ENCODE measurements around the gene SOX6. TPM values are rescaled to one million over a fixed set of nuclear protein-coding genes. Genes with fewer than 3 reads are reported as not detected.

Gene SOX6
- total RNA-seq, 6 experiments from 2014 or later = 3.3 to 16.1 (median 7.8) TPM

DNA sequence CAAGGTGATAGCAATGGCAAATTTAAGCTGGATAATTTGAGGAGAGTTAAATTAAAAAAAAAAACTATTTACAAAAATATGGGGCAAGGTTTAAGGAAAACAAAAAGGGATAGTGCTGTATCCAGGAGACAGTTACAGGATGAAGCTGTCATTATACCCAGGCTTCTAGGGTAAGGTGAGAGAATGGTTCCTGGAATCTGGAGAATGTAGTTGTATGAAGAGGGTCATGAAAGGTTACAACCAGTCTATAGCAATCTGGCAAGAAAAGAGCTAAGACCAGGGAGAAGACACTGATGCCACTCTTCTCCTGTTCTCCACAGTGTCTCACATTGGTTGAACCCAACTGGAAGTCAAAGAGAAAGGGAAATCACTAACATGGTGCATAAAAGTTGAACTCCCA, 144.9 kb downstream of the SOX6 start:
- Histone ChIP-seq H3K27me3 (no peaks in the 10 kb centered on the region), H3K27ac (no peak overlapping the region), H3K9me3 (no peaks in the 10 kb centered on the region), H3K4me3 (no peak overlapping the region), H3K36me3 (no peaks in the 10 kb centered on the region), H3K4me1 (no peaks in the 10 kb centered on the region)
- intact Hi-C loops (cut with DNase I) = no loop called here
- no peak for DNase-seq
- no peak for ATAC-seq
- TF ChIP-seq, protein P1, sequence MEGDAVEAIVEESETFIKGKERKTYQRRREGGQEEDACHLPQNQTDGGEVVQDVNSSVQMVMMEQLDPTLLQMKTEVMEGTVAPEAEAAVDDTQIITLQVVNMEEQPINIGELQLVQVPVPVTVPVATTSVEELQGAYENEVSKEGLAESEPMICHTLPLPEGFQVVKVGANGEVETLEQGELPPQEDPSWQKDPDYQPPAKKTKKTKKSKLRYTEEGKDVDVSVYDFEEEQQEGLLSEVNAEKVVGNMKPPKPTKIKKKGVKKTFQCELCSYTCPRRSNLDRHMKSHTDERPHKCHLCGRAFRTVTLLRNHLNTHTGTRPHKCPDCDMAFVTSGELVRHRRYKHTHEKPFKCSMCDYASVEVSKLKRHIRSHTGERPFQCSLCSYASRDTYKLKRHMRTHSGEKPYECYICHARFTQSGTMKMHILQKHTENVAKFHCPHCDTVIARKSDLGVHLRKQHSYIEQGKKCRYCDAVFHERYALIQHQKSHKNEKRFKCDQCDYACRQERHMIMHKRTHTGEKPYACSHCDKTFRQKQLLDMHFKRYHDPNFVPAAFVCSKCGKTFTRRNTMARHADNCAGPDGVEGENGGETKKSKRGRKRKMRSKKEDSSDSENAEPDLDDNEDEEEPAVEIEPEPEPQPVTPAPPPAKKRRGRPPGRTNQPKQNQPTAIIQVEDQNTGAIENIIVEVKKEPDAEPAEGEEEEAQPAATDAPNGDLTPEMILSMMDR (IDR thresholded peaks at IDR 0.05) = no peak
- no peak for TF ChIP-seq POLR2A (IDR thresholded peaks at IDR 0.05)

DNA sequence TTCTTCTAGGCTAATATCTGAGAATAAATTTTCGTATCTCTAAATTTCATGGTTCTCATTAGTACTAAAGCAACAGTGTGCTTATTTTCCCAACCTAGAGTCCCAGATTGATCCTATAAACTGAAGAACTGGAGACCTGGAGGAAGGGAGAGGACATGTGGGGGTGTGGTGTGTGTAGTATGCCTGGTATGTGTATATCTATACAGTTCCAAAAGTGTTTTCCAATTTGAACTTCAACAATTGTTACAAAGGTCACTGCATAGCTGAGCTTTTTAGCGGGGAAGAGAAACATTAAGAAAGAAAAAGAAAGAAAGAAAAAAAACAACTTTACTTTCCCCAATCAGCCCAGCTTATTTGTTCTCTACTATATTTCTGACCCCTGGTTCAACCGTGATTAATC, 152.1 kb downstream of the SOX6 start:
- H3K4me3 ChIP-seq = no peak overlapping the region
- no peak for TF ChIP-seq POLR2A (IDR thresholded peaks at IDR 0.05)
- TF ChIP-seq, protein P1 (IDR thresholded peaks at IDR 0.05) = no peak
- DNase-seq = no peak
- H3K36me3 ChIP-seq = no peaks in the 10 kb centered on the region
- H3K27me3 ChIP-seq = no peaks in the 10 kb centered on the region
- no peaks in the 10 kb centered on the region for H3K4me1 ChIP-seq
- no peaks in the 10 kb centered on the region for H3K9me3 ChIP-seq
- intact Hi-C loops (cut with DNase I) = no loop called here
- 60% methylated on average over 3 of the region's 3 CpGs for WGBS (ENCODE audit: insufficient coverage, low coverage, low lambda C conversion rate, missing lambda C conversion rate)
- no peak for ATAC-seq
- no peak overlapping the region for H3K27ac ChIP-seq

DNA sequence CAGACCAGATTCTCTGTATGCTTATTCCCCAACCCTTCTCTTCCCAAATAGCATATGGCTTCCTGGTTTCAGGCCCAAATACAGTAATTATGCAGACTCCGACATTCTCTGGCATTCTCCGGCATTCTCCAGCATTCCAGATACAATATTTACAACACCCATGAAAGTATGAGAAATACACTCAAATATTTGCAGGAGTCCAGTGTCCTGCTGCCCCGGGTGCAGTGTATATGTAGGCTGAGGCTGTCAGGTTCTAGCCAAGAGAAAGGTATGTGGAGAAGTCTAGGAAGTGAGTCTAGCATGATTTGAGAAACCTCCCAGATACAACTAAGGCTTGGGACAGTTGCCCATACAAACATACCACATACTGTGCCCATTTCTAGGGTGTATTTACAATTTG, 160.7 kb downstream of the SOX6 start:
- DNase-seq = no peak
- ATAC-seq = no peak
- Histone ChIP-seq H3K9me3 (no peaks in the 10 kb centered on the region), H3K36me3 (no peaks in the 10 kb centered on the region), H3K27ac (no peak overlapping the region), H3K27me3 (no peaks in the 10 kb centered on the region), H3K4me3 (no peak overlapping the region), H3K4me1 (no peaks in the 10 kb centered on the region)
- intact Hi-C loops (cut with DNase I) = loop anchor here in 1 of 2 donors (10.0 kb wide), 1 partner anchor 409 kb away; no protein-coding TSS in a partner anchor
- 60% methylated on average over 3 of the region's 3 CpGs for WGBS (ENCODE audit: insufficient coverage, low coverage, low lambda C conversion rate, missing lambda C conversion rate)
- TF ChIP-seq POLR2A (IDR thresholded peaks at IDR 0.05) = no peak
- TF ChIP-seq, protein P1 (IDR thresholded peaks at IDR 0.05) = no peak

DNA sequence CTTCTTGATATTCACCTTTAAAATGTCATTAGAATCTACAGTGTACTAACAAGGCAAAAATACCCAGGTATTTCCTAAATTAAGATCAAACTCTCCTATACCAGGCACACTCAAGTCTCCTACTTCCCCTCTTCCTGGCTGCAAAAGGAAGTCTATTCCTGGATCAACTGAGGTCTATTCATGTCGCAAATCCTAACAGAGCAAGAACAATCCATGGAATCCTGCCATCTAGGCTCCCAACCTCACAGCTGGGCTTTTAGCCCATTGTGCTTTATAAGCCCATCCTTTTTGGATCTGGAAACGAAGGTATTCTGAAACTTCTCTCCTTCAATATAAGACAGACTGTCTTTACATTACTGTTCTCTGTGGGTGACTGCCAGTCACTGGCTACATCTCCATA, 161.8 kb downstream of the SOX6 start:
- intact Hi-C loops (cut with DNase I) = loop anchor here in 1 of 2 donors (10.0 kb wide), 1 partner anchor 410 kb away; no protein-coding TSS in a partner anchor
- Histone ChIP-seq H3K4me3 (no peak overlapping the region), H3K9me3 (no peaks in the 10 kb centered on the region), H3K27ac (no peak overlapping the region), H3K4me1 (no peaks in the 10 kb centered on the region), H3K27me3 (no peaks in the 10 kb centered on the region), H3K36me3 (no peaks in the 10 kb centered on the region)
- TF ChIP-seq, protein P1 (IDR thresholded peaks at IDR 0.05) = no peak
- no peak for TF ChIP-seq POLR2A (IDR thresholded peaks at IDR 0.05)
- DNase-seq (no peak), ATAC-seq (no peak)
- 62% methylated on average over 2 of the region's 2 CpGs for WGBS (ENCODE audit: insufficient coverage, low coverage, low lambda C conversion rate, missing lambda C conversion rate)

DNA sequence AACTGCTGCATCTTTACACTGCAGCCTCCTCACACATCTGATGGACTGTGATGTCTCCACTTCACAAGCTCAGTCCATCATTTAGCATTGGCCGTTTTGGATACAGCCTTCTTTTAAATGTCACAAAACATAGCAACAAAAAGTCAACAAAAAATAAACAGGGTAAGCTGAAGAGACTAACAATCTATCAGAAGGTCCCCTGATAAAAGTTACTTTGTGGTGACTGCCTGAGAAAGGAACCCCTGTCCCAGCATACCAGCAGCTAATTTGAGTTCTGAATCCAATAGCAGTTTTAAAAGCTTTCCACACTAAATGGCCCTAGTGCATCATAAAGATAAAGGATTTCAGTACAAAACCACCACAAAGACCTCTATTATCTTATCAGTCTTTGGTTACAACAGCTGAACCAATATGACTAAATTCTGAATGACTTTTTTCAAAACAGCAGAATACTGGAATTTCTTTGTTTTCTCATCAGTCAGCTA, 162.4 kb downstream of the SOX6 start:
- WGBS (ENCODE audit: insufficient coverage, low coverage, low lambda C conversion rate, missing lambda C conversion rate) = 31% methylated on average over 1 of the region's 1 CpG
- TF ChIP-seq, protein P1 (IDR thresholded peaks at IDR 0.05) = no peak
- TF ChIP-seq POLR2A (IDR thresholded peaks at IDR 0.05) = no peak

More for the DNA sequence above, 162.4 kb downstream of the SOX6 start:
- intact Hi-C loops (cut with DNase I) = loop anchor here in 1 of 2 donors (10.0 kb wide), 1 partner anchor 411 kb away; no protein-coding TSS in a partner anchor
- Histone ChIP-seq H3K4me1 (no peaks in the 10 kb centered on the region), H3K27ac (no peak overlapping the region), H3K36me3 (no peaks in the 10 kb centered on the region), H3K27me3 (no peaks in the 10 kb centered on the region), H3K4me3 (no peak overlapping the region), H3K9me3 (no peaks in the 10 kb centered on the region)
- DNase-seq (no peak), ATAC-seq (no peak)

All from right lobe of liver (tissue), 6 donors.